Ovary (tissue), 3 donors: ENCODE data around the gene C8A.

Source experiments
- EP300 ChIP-seq: sonication (generic); formaldehyde crosslinking; IDR thresholded peaks from one replicate; pipeline ENCODE4 v1.6.1; 2017; ENCODE audit warnings: antibody characterized with exemption
- POLR2A ChIP-seq: fragments of 450-650 bp; IDR thresholded peaks from one replicate; pipeline ENCODE4 v1.6.1; 2017; ENCODE audit warnings: antibody characterized with exemption, mild to moderate bottlenecking, moderate library complexity
- TF ChIP-seq, protein P1 (sequence below), 3 donors: fragments of 450-650 bp in 2 of 3; fragments of 200-600 bp in 1 of 3; IDR thresholded peaks; one replicate each; pipeline versions ENCODE4 v1.5.1 to v1.8.0; 2016 to 2022; ENCODE audit warnings: antibody characterized with exemption in 3 of 3, mild to moderate bottlenecking in 1 of 3
- donor health status: DM: no; HTN: no; CAD: no.

DNA sequence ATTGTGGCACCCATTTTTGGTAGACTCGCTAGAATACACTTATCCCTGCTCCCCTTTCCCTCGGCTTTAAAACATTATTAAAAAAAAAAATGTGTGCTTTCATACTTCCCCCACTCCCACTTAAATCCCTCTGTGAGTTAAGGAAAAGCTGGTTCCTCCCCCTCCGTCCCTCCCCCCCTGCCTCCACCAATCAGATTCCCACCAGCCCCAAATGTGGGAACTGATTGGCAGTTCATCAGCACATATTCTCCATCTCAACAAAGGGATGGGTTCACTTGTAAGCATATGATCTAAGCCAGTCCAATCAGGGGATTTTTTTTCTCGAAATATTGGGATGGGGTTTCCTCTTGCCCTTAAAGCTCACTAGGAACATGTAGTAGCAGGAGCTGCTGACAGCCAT is 24.5 kb upstream of the C8A start:
- TF ChIP-seq, protein P1, sequence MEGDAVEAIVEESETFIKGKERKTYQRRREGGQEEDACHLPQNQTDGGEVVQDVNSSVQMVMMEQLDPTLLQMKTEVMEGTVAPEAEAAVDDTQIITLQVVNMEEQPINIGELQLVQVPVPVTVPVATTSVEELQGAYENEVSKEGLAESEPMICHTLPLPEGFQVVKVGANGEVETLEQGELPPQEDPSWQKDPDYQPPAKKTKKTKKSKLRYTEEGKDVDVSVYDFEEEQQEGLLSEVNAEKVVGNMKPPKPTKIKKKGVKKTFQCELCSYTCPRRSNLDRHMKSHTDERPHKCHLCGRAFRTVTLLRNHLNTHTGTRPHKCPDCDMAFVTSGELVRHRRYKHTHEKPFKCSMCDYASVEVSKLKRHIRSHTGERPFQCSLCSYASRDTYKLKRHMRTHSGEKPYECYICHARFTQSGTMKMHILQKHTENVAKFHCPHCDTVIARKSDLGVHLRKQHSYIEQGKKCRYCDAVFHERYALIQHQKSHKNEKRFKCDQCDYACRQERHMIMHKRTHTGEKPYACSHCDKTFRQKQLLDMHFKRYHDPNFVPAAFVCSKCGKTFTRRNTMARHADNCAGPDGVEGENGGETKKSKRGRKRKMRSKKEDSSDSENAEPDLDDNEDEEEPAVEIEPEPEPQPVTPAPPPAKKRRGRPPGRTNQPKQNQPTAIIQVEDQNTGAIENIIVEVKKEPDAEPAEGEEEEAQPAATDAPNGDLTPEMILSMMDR (IDR thresholded peaks at IDR 0.05), result no peak
- TF ChIP-seq POLR2A (no peak), EP300 (no peak)
